HepG2 (cell line): ENCODE results near the gene PHF3. TPM values are rescaled to one million over a fixed set of nuclear protein-coding genes. Genes with fewer than 3 reads are reported as not detected.

Experiments used
- CBX1 ChIP-seq: IDR thresholded peaks from one replicate; pipeline ENCODE4 v1.6.1; 2016; ENCODE audit warnings: antibody characterized with exemption, low read depth
- EP300 ChIP-seq, 3 experiments: sonication (generic) in 1 of 3; formaldehyde crosslinking in 1 of 3; IDR thresholded peaks; 2 replicates each; pipeline versions ENCODE4 v1.5.1 to v1.6.1; 2011 to 2020; ENCODE audit warnings: low read depth in 2 of 3, low read length in 2 of 3, borderline replicate concordance in 1 of 3, improper control_type of control experiment in 1 of 3, mild to moderate bottlenecking in 1 of 3, missing genetic modification reagents in 1 of 3, moderate library complexity in 1 of 3
- HOXA3 ChIP-seq: sonication (generic); formaldehyde crosslinking; IDR thresholded peaks from 2 replicates; pipeline ENCODE4 v1.5.0; 2020; ENCODE audit warnings: missing genetic modification reagents
- KDM1A ChIP-seq: IDR thresholded peaks from 2 replicates; pipeline ENCODE4 v1.6.1; 2016; ENCODE audit warnings: missing compliant biosample characterization
- MED1 ChIP-seq: sonication (generic); formaldehyde crosslinking; IDR thresholded peaks from 2 replicates; pipeline ENCODE4 v1.4.0; 2020; ENCODE audit warnings: missing genetic modification reagents
- MTF2 ChIP-seq: sonication (generic); formaldehyde crosslinking; IDR thresholded peaks from 2 replicates; pipeline ENCODE4 v1.5.0; 2020; ENCODE audit warnings: missing genetic modification reagents, borderline replicate concordance
- NBN ChIP-seq: fragments of 450-650 bp; conservative IDR thresholded peaks from 2 replicates; pipeline ENCODE4 v1.6.1; 2017
- POLR2AphosphoS2 ChIP-seq: IDR thresholded peaks from 2 replicates; pipeline ENCODE4 v1.6.1; 2011; ENCODE audit warnings: low read depth, low read length, improper control_type of control experiment
- SMC3 ChIP-seq: IDR thresholded peaks from 2 replicates; pipeline ENCODE4 v1.6.1; 2011; ENCODE audit warnings: low read length, improper control_type of control experiment
- SRF ChIP-seq: IDR thresholded peaks from 2 replicates; pipeline ENCODE4 v1.6.1; 2011; ENCODE audit warnings: mild to moderate bottlenecking, low read depth, low read length, moderate library complexity
- ZBTB21 ChIP-seq: sonication (generic); formaldehyde crosslinking; IDR thresholded peaks from 2 replicates; pipeline ENCODE4 v1.4.0; 2020; ENCODE audit warnings: missing genetic modification reagents
- ZNF253 ChIP-seq: sonication (generic); formaldehyde crosslinking; IDR thresholded peaks from 2 replicates; pipeline ENCODE4 v1.8.0; 2022; ENCODE audit warnings: mild to moderate bottlenecking, missing genetic modification reagents, borderline replicate concordance
- ZNF3 ChIP-seq: IDR thresholded peaks from 2 replicates; pipeline ENCODE4 v1.7.0; 2017; ENCODE audit warnings: inconsistent platforms
- ZNF343 ChIP-seq: sonication (generic); formaldehyde crosslinking; IDR thresholded peaks from 2 replicates; pipeline ENCODE4 v1.4.0; 2020; ENCODE audit warnings: mild to moderate bottlenecking, missing genetic modification reagents
- ZSCAN22 ChIP-seq: sonication (generic); formaldehyde crosslinking; IDR thresholded peaks from 2 replicates; pipeline ENCODE4 v1.4.0; 2020; ENCODE audit warnings: mild to moderate bottlenecking, missing genetic modification reagents
- ZUFSP ChIP-seq: sonication (generic); formaldehyde crosslinking; IDR thresholded peaks from 2 replicates; pipeline ENCODE4 v1.9.0; 2021; ENCODE audit warnings: missing genetic modification reagents, mild to moderate bottlenecking, borderline replicate concordance
- polyA plus RNA-seq, 8 experiments: library from polyadenylated mRNA; depleted of rRNA in 3 of 8; stranded (reverse) in 7 of 8; unstranded in 1 of 8; fragments of >200 nt; fragmentation: Illumina TruSeq in 4 of 8; extraction: Trizol in 4 of 8; gene quantifications; 2 replicates each; pipeline versions ENCODE4 v1.2.1 to v1.2.3, GENCODE V29; 2011 to 2016; ENCODE audit warnings: low read depth in 4 of 8, missing spikeins in 1 of 8, mixed read lengths in 1 of 8; ENCODE audit not compliant: insufficient read depth in 1 of 8
- total RNA-seq, 5 experiments: library from RNA; depleted of rRNA; stranded (reverse); fragments of >200 nt; fragmentation: Illumina TruSeq; extraction: Trizol; gene quantifications; 2 replicates each; pipeline ENCODE4 v1.2.3, GENCODE V29; 2016; ENCODE audit warnings: low read depth in 1 of 5
- TF ChIP-seq, protein P1 (sequence below): sonication (generic); formaldehyde crosslinking; IDR thresholded peaks from 2 replicates; pipeline ENCODE4 v1.4.0; 2020; ENCODE audit warnings: missing genetic modification reagents
- TF ChIP-seq, protein P2 (sequence below): sonication (generic); formaldehyde crosslinking; IDR thresholded peaks from 2 replicates; pipeline ENCODE4 v1.5.0; 2020; ENCODE audit warnings: mild to moderate bottlenecking, missing genetic modification reagents
- TF ChIP-seq, protein P3 (sequence below): sonication (generic); formaldehyde crosslinking; IDR thresholded peaks from 2 replicates; pipeline ENCODE4 v1.4.0; 2020; ENCODE audit warnings: mild to moderate bottlenecking, missing genetic modification reagents
- TF ChIP-seq, protein P4 (sequence below): sonication (generic); formaldehyde crosslinking; IDR thresholded peaks from 2 replicates; pipeline ENCODE4 v1.4.0; 2020; ENCODE audit warnings: mild to moderate bottlenecking, low read depth, missing genetic modification reagents

The PHF3 gene
- total and polyA plus RNA-seq, 2 of the 13 experiments (the other 11 are each of a cell fraction or from before 2014, with no cell fraction given), result 19.8 to 70.4 TPM

DNA sequence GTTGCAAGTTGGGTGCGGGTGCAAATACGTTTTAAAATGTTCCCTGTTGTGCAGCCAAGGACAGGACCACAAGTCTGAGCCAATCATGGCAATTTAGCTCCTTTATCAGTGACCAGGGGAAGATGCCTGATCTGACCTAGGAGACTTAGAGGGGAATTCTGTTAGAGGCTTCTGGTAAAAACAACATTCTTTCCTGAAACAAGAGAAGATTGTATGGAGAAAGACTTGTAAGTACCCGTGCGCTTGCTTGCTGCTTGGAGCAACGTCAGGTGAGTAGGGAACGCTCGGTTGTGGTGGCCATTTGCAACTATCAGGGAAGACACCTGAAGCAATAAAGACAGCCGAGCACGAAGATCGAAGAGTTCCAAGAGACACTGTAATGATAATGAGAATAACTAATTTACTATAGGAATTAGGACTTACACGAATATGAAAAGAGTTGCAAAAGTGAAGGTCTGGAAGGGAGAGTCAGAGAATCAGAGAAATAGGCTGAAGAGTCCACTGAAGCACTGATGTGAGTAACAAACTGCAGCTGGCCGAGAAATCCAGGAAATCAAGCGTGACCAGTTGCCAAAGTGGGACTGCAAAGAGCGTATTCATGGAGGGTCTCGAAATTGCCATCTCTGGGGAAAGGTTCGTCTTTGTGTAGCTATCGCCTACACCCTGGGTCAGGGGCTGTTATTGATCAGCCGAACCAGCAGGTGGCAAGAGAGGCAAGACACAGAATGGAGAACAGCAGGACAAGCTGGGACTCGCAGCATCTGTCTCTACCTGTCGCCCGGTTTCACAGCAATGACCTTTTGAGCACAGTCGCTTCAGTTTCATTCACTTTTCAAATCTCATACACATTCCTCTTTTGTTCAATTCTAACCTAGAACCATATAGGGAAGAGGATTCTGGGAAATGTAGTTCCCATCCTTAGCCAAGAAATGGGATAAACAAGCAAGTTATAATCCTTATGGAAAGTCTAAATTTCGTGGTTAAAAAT lies 37.3 kb upstream of the PHF3 start (continued):
- no peak for TF ChIP-seq NBN
- peak; percentile 30; the same call in 1 of the 2 replicates for TF ChIP-seq SRF
- TF ChIP-seq, protein P1, sequence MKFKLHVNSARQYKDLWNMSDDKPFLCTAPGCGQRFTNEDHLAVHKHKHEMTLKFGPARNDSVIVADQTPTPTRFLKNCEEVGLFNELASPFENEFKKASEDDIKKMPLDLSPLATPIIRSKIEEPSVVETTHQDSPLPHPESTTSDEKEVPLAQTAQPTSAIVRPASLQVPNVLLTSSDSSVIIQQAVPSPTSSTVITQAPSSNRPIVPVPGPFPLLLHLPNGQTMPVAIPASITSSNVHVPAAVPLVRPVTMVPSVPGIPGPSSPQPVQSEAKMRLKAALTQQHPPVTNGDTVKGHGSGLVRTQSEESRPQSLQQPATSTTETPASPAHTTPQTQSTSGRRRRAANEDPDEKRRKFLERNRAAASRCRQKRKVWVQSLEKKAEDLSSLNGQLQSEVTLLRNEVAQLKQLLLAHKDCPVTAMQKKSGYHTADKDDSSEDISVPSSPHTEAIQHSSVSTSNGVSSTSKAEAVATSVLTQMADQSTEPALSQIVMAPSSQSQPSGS (CRISPR knock-in tag), result peak; percentile 73; the same call in 1 of the 2 replicates
- no peak for TF ChIP-seq ZBTB21
- no peak for TF ChIP-seq CBX1
- TF ChIP-seq ZNF343 (CRISPR knock-in tag), result no peak
- no peak for TF ChIP-seq EP300 (IDR thresholded peaks at IDR 0.05; ENCODE audit: low read depth in 2 of 2, low read length in 2 of 2)
- TF ChIP-seq EP300 (CRISPR knock-in tag; IDR thresholded peaks at IDR 0.05; ENCODE audit: borderline replicate concordance), result no peak
- no peak for TF ChIP-seq ZNF3 (CRISPR knock-in tag)
- no peak for TF ChIP-seq MTF2 (CRISPR knock-in tag)
- peak; percentile 98 for TF ChIP-seq SMC3
- TF ChIP-seq KDM1A (CRISPR knock-in tag), result no peak
- TF ChIP-seq, protein P2, sequence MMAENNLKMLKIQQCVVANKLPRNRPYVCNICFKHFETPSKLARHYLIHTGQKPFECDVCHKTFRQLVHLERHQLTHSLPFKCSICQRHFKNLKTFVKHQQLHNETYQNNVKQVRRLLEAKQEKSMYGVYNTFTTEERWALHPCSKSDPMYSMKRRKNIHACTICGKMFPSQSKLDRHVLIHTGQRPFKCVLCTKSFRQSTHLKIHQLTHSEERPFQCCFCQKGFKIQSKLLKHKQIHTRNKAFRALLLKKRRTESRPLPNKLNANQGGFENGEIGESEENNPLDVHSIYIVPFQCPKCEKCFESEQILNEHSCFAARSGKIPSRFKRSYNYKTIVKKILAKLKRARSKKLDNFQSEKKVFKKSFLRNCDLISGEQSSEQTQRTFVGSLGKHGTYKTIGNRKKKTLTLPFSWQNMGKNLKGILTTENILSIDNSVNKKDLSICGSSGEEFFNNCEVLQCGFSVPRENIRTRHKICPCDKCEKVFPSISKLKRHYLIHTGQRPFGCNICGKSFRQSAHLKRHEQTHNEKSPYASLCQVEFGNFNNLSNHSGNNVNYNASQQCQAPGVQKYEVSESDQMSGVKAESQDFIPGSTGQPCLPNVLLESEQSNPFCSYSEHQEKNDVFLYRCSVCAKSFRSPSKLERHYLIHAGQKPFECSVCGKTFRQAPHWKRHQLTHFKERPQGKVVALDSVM (CRISPR knock-in tag), result no peak
- no peak for TF ChIP-seq ZSCAN22 (CRISPR knock-in tag)
- no peak for TF ChIP-seq ZUFSP (CRISPR knock-in tag)
- TF ChIP-seq POLR2AphosphoS2, result no peak
- TF ChIP-seq, protein P3, sequence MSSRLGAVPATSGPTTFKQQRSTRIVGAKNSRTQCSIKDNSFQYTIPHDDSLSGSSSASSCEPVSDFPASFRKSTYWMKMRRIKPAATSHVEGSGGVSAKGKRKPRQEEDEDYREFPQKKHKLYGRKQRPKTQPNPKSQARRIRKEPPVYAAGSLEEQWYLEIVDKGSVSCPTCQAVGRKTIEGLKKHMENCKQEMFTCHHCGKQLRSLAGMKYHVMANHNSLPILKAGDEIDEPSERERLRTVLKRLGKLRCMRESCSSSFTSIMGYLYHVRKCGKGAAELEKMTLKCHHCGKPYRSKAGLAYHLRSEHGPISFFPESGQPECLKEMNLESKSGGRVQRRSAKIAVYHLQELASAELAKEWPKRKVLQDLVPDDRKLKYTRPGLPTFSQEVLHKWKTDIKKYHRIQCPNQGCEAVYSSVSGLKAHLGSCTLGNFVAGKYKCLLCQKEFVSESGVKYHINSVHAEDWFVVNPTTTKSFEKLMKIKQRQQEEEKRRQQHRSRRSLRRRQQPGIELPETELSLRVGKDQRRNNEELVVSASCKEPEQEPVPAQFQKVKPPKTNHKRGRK (CRISPR knock-in tag), result no peak
- TF ChIP-seq HOXA3 (CRISPR knock-in tag), result peak; percentile 88
- no peak for TF ChIP-seq ZNF253 (CRISPR knock-in tag)
- TF ChIP-seq, protein P4, sequence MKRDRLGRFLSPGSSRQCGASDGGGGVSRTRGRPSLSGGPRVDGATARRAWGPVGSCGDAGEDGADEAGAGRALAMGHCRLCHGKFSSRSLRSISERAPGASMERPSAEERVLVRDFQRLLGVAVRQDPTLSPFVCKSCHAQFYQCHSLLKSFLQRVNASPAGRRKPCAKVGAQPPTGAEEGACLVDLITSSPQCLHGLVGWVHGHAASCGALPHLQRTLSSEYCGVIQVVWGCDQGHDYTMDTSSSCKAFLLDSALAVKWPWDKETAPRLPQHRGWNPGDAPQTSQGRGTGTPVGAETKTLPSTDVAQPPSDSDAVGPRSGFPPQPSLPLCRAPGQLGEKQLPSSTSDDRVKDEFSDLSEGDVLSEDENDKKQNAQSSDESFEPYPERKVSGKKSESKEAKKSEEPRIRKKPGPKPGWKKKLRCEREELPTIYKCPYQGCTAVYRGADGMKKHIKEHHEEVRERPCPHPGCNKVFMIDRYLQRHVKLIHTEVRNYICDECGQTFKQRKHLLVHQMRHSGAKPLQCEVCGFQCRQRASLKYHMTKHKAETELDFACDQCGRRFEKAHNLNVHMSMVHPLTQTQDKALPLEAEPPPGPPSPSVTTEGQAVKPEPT (CRISPR knock-in tag), result no peak
- TF ChIP-seq MED1 (CRISPR knock-in tag), result peak; percentile 81
